GM21786 (cell line): ENCODE results near the gene IGFBP4.
"Not testable (repeated sequence)": the region's sequence is repeated elsewhere in the genome, so short reads cannot be mapped to it uniquely, and the experiment has no call there.

Source experiments
- ATAC-seq: cut with Tn5 transposase; IDR thresholded peaks from one replicate; pipeline ENCODE4 v1.9.1; 2021; ENCODE audit not compliant: unreplicated experiment

Gene IGFBP4

GRCh38 chr17:40443196-40443987 lies at the start of gene IGFBP4:
Gene IGFBP4, plus strand, starts transcription at chr17:40443450. Its CDS starts 286 bp downstream, at chr17:40443736.
- no peak for ATAC-seq

GRCh38 chr17:40399185-40399584 lies 44.1 kb upstream of the IGFBP4 start:
- ATAC-seq, result no peak

- ATAC-seq, result no peak
These were observed 40.6 kb upstream of the IGFBP4 start for GRCh38 chr17:40402668-40403067.

- no peak for ATAC-seq
These were observed 39.2 kb upstream of the IGFBP4 start for GRCh38 chr17:40404003-40404402.

GRCh38 chr17:40407460-40407859 lies 35.8 kb upstream of the IGFBP4 start:
- ATAC-seq, result no peak

GRCh38 chr17:40409540-40409939 lies 33.7 kb upstream of the IGFBP4 start:
- ATAC-seq, result not testable (repeated sequence)

- no peak for ATAC-seq
These were observed 33.2 kb upstream of the IGFBP4 start for GRCh38 chr17:40410082-40410481.

GRCh38 chr17:40411821-40412220 lies 31.4 kb upstream of the IGFBP4 start:
- ATAC-seq, result no peak

- no peak for ATAC-seq
These were observed 30.4 kb upstream of the IGFBP4 start for GRCh38 chr17:40412880-40413279.

GRCh38 chr17:40414312-40414711 lies 28.9 kb upstream of the IGFBP4 start:
- not testable (repeated sequence) for ATAC-seq

- no peak for ATAC-seq
These were observed 27.9 kb upstream of the IGFBP4 start for GRCh38 chr17:40415390-40415789.

GRCh38 chr17:40416671-40417070 lies 26.6 kb upstream of the IGFBP4 start:
- ATAC-seq, result no peak

- no peak for ATAC-seq
These were observed 26.0 kb upstream of the IGFBP4 start for GRCh38 chr17:40417258-40417608.

- peak; percentile 94 for ATAC-seq
These were observed 25.4 kb upstream of the IGFBP4 start, which contains the start of gene TOP2A for GRCh38 chr17:40417609-40418427. Gene TOP2A, minus strand, starts transcription at chr17:40417896. Its CDS starts 105 bp downstream, at chr17:40417791.

GRCh38 chr17:40418428-40418706 lies 24.9 kb upstream of the IGFBP4 start:
- ATAC-seq, result no peak

GRCh38 chr17:40419559-40420331 lies 23.5 kb upstream of the IGFBP4 start:
- ATAC-seq, result no peak

- no peak for ATAC-seq
These were observed 20.1 kb upstream of the IGFBP4 start for GRCh38 chr17:40422990-40423633.

GRCh38 chr17:40425741-40426140 lies 17.5 kb upstream of the IGFBP4 start:
- no peak for ATAC-seq

GRCh38 chr17:40427002-40427491 lies 16.2 kb upstream of the IGFBP4 start:
- ATAC-seq, result no peak

- ATAC-seq, result no peak
These were observed 12.7 kb upstream of the IGFBP4 start for GRCh38 chr17:40430272-40431230.
